B cell (primary cell): ENCODE measurements around the gene AKTIP.
"Not testable (repeated sequence)": the region's sequence is repeated elsewhere in the genome, so short reads cannot be mapped to it uniquely, and the experiment has no call there.

Experiments
- EZH2 ChIP-seq: IDR thresholded peaks from 2 replicates; pipeline ENCODE4 v1.6.1; 2012; ENCODE audit warnings: borderline replicate concordance, low read depth, mild to moderate bottlenecking, moderate library complexity, low read length; ENCODE audit not compliant: insufficient read depth, poor library complexity, severe bottlenecking
- TF ChIP-seq, protein P1 (sequence below): fragments of 200-600 bp; IDR thresholded peaks from one replicate; pipeline ENCODE4 v1.8.0; 2022; ENCODE audit warnings: antibody characterized with exemption, mild to moderate bottlenecking

DNA sequence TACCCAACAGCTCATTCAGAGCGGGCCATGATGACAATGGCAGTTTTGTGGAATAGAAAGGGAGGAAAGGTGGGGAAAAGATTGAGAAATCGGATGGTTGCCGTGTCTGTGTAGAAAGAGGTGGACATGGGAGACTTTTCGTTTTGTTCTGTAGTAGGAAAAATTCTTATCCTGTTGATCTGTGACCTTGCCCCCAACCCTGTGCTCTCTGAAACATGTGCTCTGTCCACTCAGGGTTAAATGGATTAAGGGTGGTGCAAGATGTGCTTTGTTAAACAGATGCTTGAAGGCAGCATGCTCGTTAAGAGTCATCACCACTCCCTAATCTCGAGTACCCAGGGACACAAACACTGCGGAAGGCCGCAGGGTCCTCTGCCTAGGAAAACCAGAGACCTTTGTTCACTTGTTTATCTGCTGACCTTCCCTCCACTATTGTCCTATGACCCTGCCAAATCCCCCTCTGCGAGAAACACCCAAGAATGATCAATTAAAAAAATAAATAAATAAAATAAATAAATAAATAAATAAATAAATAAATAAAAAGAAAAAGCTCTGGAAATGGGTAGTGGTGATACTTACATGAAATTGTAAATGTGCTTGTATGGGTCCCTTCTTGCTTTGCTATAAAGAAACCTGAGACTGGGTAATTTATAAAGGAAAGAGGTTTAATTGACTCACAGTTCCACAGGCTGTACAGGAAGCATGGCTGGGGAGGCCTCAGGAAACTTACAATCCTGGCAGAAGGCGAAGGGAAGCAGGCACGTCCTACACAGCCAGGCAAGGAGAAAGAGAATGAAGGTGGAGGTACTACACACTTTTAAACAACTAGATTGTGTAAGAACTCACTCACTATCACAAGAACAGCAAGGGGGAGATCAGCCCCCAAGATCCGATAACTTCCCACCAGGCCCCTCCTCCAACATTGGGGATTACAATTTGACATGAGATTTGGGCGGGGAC is 37.0 kb upstream of the AKTIP start:
- TF ChIP-seq, protein P1, sequence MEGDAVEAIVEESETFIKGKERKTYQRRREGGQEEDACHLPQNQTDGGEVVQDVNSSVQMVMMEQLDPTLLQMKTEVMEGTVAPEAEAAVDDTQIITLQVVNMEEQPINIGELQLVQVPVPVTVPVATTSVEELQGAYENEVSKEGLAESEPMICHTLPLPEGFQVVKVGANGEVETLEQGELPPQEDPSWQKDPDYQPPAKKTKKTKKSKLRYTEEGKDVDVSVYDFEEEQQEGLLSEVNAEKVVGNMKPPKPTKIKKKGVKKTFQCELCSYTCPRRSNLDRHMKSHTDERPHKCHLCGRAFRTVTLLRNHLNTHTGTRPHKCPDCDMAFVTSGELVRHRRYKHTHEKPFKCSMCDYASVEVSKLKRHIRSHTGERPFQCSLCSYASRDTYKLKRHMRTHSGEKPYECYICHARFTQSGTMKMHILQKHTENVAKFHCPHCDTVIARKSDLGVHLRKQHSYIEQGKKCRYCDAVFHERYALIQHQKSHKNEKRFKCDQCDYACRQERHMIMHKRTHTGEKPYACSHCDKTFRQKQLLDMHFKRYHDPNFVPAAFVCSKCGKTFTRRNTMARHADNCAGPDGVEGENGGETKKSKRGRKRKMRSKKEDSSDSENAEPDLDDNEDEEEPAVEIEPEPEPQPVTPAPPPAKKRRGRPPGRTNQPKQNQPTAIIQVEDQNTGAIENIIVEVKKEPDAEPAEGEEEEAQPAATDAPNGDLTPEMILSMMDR: not testable (repeated sequence)
- TF ChIP-seq EZH2: not testable (repeated sequence)
